SK-N-MC (cell line): ENCODE results near the gene MAGEE1.

Experiments
- EZH2 ChIP-seq: fragments of 200-600 bp; sonication (generic); IDR thresholded peaks from one replicate; pipeline ENCODE4 v1.6.1; 2017; ENCODE audit warnings: antibody characterized with exemption
- FOXP2 ChIP-seq: optimal IDR thresholded peaks from 2 replicates; pipeline ENCODE3; 2011; ENCODE audit warnings: mild to moderate bottlenecking, moderate library complexity; ENCODE audit not compliant: insufficient read depth; ENCODE audit errors: extremely low read length, control extremely low read depth

DNA sequence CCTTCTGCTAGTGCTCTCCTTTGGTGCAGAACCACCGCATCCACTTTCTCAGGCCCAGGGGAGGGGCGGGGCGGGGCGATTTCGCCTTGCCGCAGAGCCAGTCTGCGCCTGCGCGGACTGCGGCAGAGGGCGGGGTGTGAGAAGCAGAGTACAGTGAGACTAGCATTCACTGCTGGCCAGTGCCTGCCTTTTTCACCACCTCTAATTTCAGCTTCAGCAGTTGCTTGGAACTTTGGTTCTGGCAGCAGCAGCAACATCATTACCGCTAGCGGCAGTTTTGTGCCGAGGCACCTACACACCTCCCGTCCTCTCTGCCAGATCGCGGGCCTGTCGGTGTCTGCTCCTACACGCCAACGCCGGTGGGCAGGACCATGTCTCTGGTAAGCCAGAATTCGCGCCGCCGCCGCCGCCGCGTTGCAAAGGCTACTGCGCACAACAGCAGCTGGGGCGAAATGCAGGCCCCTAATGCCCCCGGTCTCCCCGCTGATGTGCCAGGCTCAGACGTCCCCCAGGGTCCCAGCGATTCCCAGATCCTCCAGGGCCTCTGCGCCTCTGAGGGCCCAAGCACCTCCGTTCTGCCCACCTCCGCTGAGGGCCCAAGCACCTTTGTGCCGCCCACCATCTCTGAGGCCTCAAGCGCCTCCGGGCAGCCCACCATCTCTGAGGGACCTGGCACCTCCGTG lies at the start of gene MAGEE1:
- TF ChIP-seq EZH2, result no peak
- no peak for TF ChIP-seq FOXP2
